ENCODE results near the gene GCAT. TPM values are rescaled to one million over a fixed set of nuclear protein-coding genes. Genes with fewer than 3 reads are reported as not detected.

Gene GCAT
- total RNA-seq, 1 donor from 2014 or later: 4.1 TPM

DNA sequence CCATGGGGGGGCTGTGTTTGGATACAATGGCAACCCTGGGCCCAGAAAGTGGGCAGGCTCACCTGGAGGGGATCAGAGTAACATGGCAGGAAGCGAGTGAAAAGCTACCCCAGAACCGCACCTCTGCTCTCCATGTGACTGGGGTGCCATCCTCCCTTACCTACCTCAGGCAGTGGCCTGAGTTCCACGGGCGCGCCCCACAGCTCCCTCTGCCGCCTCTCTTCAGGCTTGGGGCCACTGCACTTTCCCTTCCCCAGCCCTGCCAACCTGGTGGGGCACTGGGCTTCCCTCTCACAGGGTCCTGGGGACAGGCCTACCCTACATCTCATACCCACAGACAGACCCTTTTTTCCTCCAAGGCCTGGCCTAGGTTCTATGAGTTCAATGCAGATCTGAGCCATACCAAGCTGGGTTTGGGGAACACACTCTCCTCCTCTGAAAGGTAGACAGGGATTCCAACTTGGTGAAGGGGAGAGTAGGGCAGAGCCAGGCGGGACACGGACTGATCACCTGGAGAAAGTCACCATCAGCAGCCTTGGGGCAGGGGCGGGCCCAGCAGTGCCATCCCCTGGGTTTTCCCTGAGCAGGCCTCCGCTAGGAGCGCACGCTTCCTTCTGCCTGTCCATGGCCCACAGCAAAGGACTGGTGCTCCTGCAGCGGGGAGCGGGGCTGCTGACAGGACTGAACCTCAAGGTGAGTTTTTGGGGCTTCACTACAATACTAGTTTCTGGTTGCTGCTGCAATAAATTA lies 22.5 kb downstream of the GCAT start:
- Mint-ChIP-seq H3K4me3 (ENCODE audit: unreplicated experiment) (peak overlapping the region; percentile 42), H3K9me3 (ENCODE audit: unreplicated experiment) (no peaks in the 10 kb centered on the region), H3K36me3 (ENCODE audit: low read depth, unreplicated experiment) (peaks cover 11% of the 10 kb centered on the region), H3K27me3 (ENCODE audit: unreplicated experiment) (peaks cover 3% of the 10 kb centered on the region), H3K4me1 (ENCODE audit: unreplicated experiment) (no peaks in the 10 kb centered on the region), H3K27ac (ENCODE audit: unreplicated experiment) (no peak overlapping the region)
- TF ChIP-seq, protein P1, sequence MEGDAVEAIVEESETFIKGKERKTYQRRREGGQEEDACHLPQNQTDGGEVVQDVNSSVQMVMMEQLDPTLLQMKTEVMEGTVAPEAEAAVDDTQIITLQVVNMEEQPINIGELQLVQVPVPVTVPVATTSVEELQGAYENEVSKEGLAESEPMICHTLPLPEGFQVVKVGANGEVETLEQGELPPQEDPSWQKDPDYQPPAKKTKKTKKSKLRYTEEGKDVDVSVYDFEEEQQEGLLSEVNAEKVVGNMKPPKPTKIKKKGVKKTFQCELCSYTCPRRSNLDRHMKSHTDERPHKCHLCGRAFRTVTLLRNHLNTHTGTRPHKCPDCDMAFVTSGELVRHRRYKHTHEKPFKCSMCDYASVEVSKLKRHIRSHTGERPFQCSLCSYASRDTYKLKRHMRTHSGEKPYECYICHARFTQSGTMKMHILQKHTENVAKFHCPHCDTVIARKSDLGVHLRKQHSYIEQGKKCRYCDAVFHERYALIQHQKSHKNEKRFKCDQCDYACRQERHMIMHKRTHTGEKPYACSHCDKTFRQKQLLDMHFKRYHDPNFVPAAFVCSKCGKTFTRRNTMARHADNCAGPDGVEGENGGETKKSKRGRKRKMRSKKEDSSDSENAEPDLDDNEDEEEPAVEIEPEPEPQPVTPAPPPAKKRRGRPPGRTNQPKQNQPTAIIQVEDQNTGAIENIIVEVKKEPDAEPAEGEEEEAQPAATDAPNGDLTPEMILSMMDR (IDR thresholded peaks at IDR 0.05; ENCODE audit: unreplicated experiment): no peak
- no peak for DNase-seq (ENCODE audit: low spot score)

DNA sequence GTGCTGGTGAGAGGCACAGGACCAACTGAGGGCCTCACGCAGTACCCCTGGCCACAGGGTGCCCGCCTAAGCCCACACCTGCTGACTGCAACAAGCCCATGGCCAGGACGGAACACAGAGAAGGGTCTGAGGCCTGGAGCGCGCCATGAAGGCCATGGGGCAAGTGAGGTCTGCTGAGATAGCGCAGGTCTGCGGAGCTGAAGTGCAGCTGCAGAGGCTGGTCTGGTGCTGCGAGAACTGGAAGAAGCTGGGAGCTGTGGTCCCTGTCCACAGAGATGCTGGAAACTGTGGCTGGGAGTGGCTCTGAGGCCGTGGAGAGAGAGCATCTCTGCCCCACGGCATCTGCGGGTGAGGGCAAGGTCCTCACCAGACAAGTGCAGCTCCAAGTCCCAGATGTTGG lies 23.7 kb downstream of the GCAT start:
- no peaks in the 10 kb centered on the region for H3K4me1 Mint-ChIP-seq (ENCODE audit: unreplicated experiment)
- H3K27ac Mint-ChIP-seq (ENCODE audit: unreplicated experiment): no peak overlapping the region
- no peak overlapping the region for H3K4me3 Mint-ChIP-seq (ENCODE audit: unreplicated experiment)
- H3K9me3 Mint-ChIP-seq (ENCODE audit: unreplicated experiment): no peaks in the 10 kb centered on the region
- no peak for DNase-seq (ENCODE audit: low spot score)
- peaks cover 11% of the 10 kb centered on the region for H3K36me3 Mint-ChIP-seq (ENCODE audit: low read depth, unreplicated experiment)
- H3K27me3 Mint-ChIP-seq (ENCODE audit: unreplicated experiment): peaks cover 2% of the 10 kb centered on the region
- TF ChIP-seq, protein P1 (IDR thresholded peaks at IDR 0.05; ENCODE audit: unreplicated experiment): no peak

DNA sequence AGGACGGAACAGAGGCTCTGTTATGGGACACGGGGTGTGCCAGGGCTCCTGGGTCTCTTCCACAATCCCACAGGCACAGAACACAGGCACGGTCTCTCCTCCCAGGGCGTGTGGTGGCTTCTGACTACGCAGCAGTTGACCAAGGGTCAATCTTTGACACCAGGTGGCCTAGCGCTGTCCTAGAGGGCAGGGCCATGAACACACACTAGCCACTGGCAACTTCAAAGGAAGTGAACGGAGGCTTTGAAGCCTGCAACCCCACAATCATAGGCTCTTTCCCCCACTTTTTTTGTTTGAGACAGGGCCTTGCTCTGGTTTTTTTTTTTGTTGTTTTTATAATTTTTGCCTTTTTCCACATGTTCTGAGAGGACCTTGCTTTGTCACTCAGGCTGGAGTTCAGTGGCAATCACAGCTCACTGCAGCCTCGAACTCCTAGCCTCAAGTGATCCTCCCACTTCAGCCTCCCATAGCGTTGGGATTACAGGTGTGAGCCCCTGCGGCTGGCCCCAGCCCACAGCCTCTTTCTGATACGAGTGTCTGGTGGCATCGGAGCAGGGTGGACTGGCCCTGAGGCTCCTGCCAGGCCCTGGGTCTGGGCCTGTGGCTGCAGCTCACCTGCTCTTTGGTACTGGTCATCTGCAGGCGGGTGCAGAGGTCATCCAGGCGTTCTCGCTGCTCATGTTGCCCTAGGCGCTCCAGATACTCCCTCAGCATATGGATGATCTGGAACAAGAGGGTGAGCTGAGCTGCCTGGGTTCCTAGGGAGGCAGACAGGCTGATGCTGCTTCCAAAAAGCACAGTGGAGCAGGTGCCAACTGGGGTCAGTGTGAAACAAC lies 24.5 kb downstream of the GCAT start:
- H3K9me3 Mint-ChIP-seq (ENCODE audit: unreplicated experiment): no peaks in the 10 kb centered on the region
- no peak overlapping the region for H3K4me3 Mint-ChIP-seq (ENCODE audit: unreplicated experiment)
- H3K27me3 Mint-ChIP-seq (ENCODE audit: unreplicated experiment): no peaks in the 10 kb centered on the region
- H3K4me1 Mint-ChIP-seq (ENCODE audit: unreplicated experiment): no peaks in the 10 kb centered on the region
- TF ChIP-seq, protein P1 (IDR thresholded peaks at IDR 0.05; ENCODE audit: unreplicated experiment): no peak
- no peak for DNase-seq (ENCODE audit: low spot score)
- no peak overlapping the region for H3K27ac Mint-ChIP-seq (ENCODE audit: unreplicated experiment)
- peaks cover 14% of the 10 kb centered on the region for H3K36me3 Mint-ChIP-seq (ENCODE audit: low read depth, unreplicated experiment)

DNA sequence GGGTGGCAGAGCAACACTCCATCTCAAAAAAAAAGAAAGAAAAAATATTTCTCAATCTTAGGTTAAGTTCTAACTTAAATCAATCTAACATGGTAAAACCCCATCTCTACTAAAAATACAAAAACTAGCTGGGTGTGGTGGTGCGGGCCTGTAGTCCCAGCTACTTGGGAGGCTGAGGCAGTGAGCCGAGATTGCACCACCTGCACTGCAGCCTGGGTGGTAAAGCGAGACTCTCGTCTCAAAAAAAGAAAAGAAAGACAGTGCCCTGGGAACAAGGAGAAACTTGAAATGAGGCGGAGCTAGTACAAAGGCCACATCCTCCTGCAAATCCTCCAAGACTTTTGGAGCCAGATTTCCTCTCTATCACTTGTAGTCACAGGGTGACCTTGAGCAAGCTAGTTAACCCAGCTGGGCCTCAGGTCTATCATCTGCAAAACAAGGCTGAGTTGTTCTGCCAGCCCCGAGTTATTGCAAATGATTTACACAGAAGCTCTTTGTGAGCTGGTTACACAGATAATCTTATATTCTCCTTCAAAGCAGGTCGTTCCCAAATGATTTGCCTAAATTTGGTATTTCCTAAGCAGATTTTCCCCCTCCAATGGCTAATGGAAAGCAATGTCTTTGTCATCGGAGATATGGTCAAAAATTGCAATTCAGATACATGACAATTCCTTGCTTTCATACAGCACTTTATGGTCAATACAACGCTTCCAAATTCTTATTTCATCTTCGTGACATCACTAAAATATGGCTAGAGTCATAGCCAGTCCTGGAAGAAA lies 34.5 kb downstream of the GCAT start:
- peaks cover 4% of the 10 kb centered on the region for H3K4me1 Mint-ChIP-seq (ENCODE audit: unreplicated experiment)
- TF ChIP-seq, protein P1 (IDR thresholded peaks at IDR 0.05; ENCODE audit: unreplicated experiment): no peak
- H3K27ac Mint-ChIP-seq (ENCODE audit: unreplicated experiment): no peak overlapping the region
- no peak for DNase-seq (ENCODE audit: low spot score)
- H3K9me3 Mint-ChIP-seq (ENCODE audit: unreplicated experiment): no peaks in the 10 kb centered on the region
- H3K4me3 Mint-ChIP-seq (ENCODE audit: unreplicated experiment): peak overlapping the region; percentile 24
- H3K36me3 Mint-ChIP-seq (ENCODE audit: low read depth, unreplicated experiment): peaks cover 8% of the 10 kb centered on the region
- H3K27me3 Mint-ChIP-seq (ENCODE audit: unreplicated experiment): peaks cover 6% of the 10 kb centered on the region

Measured in endothelial cell (in vitro differentiated cells).